Colonic mucosa (tissue), 4 donors: ENCODE measurements around the gene ARHGAP6. TPM values are rescaled to one million over a fixed set of nuclear protein-coding genes. Genes with fewer than 3 reads are reported as not detected.

Source experiments
- DNase-seq: peaks from one replicate; pipeline ENCODE4 v3.0.0-alpha.2; 2020
- H3K27ac ChIP-seq: fragments of 200-600 bp; one replicate; pipeline ENCODE4 v1.8.0; 2021
- H3K27me3 ChIP-seq: fragments of 200-600 bp; one replicate; pipeline ENCODE4 v1.8.0; 2021
- H3K36me3 ChIP-seq: fragments of 200-600 bp; one replicate; pipeline ENCODE4 v1.8.0; 2021
- H3K4me1 ChIP-seq: fragments of 200-600 bp; one replicate; pipeline ENCODE4 v1.8.0; 2021; ENCODE audit warnings: mild to moderate bottlenecking
- H3K4me3 ChIP-seq: fragments of 200-600 bp; one replicate; pipeline ENCODE4 v1.8.0; 2021
- H3K9ac ChIP-seq, 2 donors: one replicate each; pipeline ENCODE4 v1.7.0; 2013; ENCODE audit warnings: control low read depth in 2 of 2, low read depth in 2 of 2, low read length in 2 of 2
- H3K9me3 ChIP-seq: fragments of 200-600 bp; one replicate; pipeline ENCODE4 v1.8.0; 2021
- intact Hi-C: fragments of 100-400 bp; cut with DNase I; formaldehyde crosslinking; loops from one replicate; pipeline ENCODE4 v1.14.1; 2022
- total RNA-seq, 2 donors: library from RNA; stranded (reverse); fragmentation: NEBNext Ultra II Directional in 1 of 2; extraction: Animal tissue kit (Norgen Biotek cat#: 25700) in 1 of 2; gene quantifications; one replicate each; pipeline ENCODE4 v1.2.1, GENCODE V29; 2021
- TF ChIP-seq, protein P1 (sequence below): fragments of 200-600 bp; IDR thresholded peaks from one replicate; pipeline ENCODE4 v1.8.0; 2022; ENCODE audit warnings: antibody characterized with exemption, mild to moderate bottlenecking
- donor health status: healthy.
- donor health status: DM: no; HTN: no; CAD: no.
- donor health status: DM: no; HTN: no; CAD: no.

Gene ARHGAP6
- total RNA-seq, 2 donors from 2014 or later, result 1.1 to 5.0 TPM

GRCh38 chrX:11336201-11336600 is 329.5 kb downstream of the ARHGAP6 start:
- Histone ChIP-seq H3K4me1 (no peaks in the 10 kb centered on the region), H3K9me3 (no peaks in the 10 kb centered on the region), H3K27ac (no peak overlapping the region), H3K36me3 (no peaks in the 10 kb centered on the region), H3K9ac (no peak overlapping the region), H3K27me3 (no peaks in the 10 kb centered on the region), H3K4me3 (no peak overlapping the region)
- intact Hi-C loops, result no loop called here
- TF ChIP-seq, protein P1, sequence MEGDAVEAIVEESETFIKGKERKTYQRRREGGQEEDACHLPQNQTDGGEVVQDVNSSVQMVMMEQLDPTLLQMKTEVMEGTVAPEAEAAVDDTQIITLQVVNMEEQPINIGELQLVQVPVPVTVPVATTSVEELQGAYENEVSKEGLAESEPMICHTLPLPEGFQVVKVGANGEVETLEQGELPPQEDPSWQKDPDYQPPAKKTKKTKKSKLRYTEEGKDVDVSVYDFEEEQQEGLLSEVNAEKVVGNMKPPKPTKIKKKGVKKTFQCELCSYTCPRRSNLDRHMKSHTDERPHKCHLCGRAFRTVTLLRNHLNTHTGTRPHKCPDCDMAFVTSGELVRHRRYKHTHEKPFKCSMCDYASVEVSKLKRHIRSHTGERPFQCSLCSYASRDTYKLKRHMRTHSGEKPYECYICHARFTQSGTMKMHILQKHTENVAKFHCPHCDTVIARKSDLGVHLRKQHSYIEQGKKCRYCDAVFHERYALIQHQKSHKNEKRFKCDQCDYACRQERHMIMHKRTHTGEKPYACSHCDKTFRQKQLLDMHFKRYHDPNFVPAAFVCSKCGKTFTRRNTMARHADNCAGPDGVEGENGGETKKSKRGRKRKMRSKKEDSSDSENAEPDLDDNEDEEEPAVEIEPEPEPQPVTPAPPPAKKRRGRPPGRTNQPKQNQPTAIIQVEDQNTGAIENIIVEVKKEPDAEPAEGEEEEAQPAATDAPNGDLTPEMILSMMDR, result no peak
- DNase-seq, result no peak

- H3K4me3 ChIP-seq, result no peak overlapping the region
- H3K4me1 ChIP-seq, result no peaks in the 10 kb centered on the region
- intact Hi-C loops, result no loop called here
- no peaks in the 10 kb centered on the region for H3K9me3 ChIP-seq
- H3K36me3 ChIP-seq, result no peaks in the 10 kb centered on the region
- TF ChIP-seq, protein P1, result no peak
- no peak overlapping the region for H3K9ac ChIP-seq
- DNase-seq, result no peak
- H3K27ac ChIP-seq, result no peak overlapping the region
- no peaks in the 10 kb centered on the region for H3K27me3 ChIP-seq
Observed at GRCh38 chrX:11334165-11334564, 331.6 kb downstream of the ARHGAP6 start.

DNA sequence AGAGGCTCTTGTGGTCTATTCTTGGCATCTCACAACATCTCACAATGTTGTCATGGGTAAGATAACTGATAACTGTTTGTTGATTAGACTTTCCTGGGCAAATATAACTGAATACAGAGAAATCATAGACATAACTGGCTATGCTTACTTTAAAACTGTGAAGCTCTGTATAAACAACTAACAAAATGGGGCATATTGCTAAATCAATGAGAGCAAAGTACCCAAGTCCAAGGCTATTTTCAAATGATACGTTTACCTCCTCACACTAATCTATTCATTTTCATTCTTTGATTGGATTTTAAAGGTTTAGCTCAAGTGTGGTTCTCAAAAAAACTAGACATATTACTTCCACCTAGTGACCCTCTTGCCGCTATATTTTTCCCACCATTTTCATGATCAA is 333.9 kb downstream of the ARHGAP6 start:
- Histone ChIP-seq H3K27me3 (no peaks in the 10 kb centered on the region), H3K27ac (no peak overlapping the region), H3K9ac (no peak overlapping the region), H3K36me3 (no peaks in the 10 kb centered on the region), H3K9me3 (no peaks in the 10 kb centered on the region), H3K4me3 (no peak overlapping the region), H3K4me1 (no peaks in the 10 kb centered on the region)
- TF ChIP-seq, protein P1, result no peak
- no peak for DNase-seq
- intact Hi-C loops, result no loop called here

DNA sequence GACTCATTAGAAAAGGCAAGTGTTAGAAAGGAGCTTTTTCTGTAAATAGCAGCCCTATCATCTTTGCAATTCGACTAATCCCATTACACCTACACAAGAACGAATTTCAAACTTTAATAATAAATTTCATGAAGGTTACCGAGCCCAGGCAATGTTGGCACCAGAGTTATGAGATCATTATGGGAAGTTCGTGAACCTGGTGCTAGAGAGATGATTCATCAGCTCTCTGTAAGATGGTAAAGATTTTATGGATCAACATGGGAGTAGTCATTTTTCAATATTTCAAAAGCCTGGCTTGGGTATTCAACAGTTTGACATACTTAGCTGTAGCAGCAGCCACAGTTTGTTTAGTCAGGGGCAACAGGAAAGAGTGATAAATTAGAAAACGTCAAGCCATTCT is 336.7 kb downstream of the ARHGAP6 start:
- DNase-seq, result no peak
- no peaks in the 10 kb centered on the region for H3K9me3 ChIP-seq
- H3K4me1 ChIP-seq, result no peaks in the 10 kb centered on the region
- no peaks in the 10 kb centered on the region for H3K27me3 ChIP-seq
- TF ChIP-seq, protein P1, result no peak
- no peak overlapping the region for H3K27ac ChIP-seq
- intact Hi-C loops, result no loop called here
- H3K4me3 ChIP-seq, result no peak overlapping the region
- no peaks in the 10 kb centered on the region for H3K36me3 ChIP-seq
- no peak overlapping the region for H3K9ac ChIP-seq

- intact Hi-C loops, result no loop called here
- TF ChIP-seq, protein P1, result no peak
- H3K36me3 ChIP-seq, result no peaks in the 10 kb centered on the region
- no peak overlapping the region for H3K4me3 ChIP-seq
- H3K9me3 ChIP-seq, result no peaks in the 10 kb centered on the region
- no peaks in the 10 kb centered on the region for H3K4me1 ChIP-seq
- no peak overlapping the region for H3K9ac ChIP-seq
- DNase-seq, result no peak
- H3K27me3 ChIP-seq, result no peaks in the 10 kb centered on the region
- no peak overlapping the region for H3K27ac ChIP-seq
Observed at GRCh38 chrX:11328134-11328533, 337.6 kb downstream of the ARHGAP6 start.

- Histone ChIP-seq H3K27ac (no peak overlapping the region), H3K36me3 (no peaks in the 10 kb centered on the region), H3K9ac (no peak overlapping the region), H3K4me3 (no peak overlapping the region), H3K9me3 (no peaks in the 10 kb centered on the region), H3K4me1 (no peaks in the 10 kb centered on the region), H3K27me3 (no peaks in the 10 kb centered on the region)
- intact Hi-C loops, result no loop called here
- TF ChIP-seq, protein P1, result no peak
- no peak for DNase-seq
Observed at GRCh38 chrX:11321986-11322385, 343.7 kb downstream of the ARHGAP6 start.
